HL-60/S4 treated with retinoic acid at 250 ng/mL for 4 days and 3 days (cell line): ENCODE measurements around the gene KCTD5.
"Not testable (repeated sequence)": the region's sequence is repeated elsewhere in the genome, so short reads cannot be mapped to it uniquely, and the experiment has no call there.

Experiments
- in situ Hi-C: fragments of 300-500 bp; cut with MboI; formaldehyde crosslinking; loops from 2 replicates; pipeline ENCODE4 v1.7.0; 2022; ENCODE audit warnings: low sequenced_read_pairs

Gene KCTD5

DNA sequence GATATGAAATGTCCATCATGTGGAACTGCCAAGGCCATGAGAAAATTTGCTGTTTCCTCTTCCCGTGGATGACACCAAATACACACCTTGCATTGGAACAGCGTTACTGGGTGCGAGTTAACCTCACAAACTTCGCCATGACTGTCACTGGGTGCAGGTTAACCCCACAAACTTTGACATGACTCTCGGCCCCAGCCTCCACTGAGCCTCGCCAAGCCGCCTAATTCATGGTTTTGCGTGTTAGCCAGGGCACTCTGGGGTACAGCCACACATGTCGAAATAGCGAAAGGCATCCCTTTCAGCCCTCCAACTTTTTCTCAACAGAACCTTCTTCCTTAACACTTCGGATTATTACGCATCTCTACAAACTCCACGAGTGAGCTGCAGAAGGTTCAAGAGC, 10.6 kb upstream of the KCTD5 start:
- in situ Hi-C loops = no loop called here

DNA sequence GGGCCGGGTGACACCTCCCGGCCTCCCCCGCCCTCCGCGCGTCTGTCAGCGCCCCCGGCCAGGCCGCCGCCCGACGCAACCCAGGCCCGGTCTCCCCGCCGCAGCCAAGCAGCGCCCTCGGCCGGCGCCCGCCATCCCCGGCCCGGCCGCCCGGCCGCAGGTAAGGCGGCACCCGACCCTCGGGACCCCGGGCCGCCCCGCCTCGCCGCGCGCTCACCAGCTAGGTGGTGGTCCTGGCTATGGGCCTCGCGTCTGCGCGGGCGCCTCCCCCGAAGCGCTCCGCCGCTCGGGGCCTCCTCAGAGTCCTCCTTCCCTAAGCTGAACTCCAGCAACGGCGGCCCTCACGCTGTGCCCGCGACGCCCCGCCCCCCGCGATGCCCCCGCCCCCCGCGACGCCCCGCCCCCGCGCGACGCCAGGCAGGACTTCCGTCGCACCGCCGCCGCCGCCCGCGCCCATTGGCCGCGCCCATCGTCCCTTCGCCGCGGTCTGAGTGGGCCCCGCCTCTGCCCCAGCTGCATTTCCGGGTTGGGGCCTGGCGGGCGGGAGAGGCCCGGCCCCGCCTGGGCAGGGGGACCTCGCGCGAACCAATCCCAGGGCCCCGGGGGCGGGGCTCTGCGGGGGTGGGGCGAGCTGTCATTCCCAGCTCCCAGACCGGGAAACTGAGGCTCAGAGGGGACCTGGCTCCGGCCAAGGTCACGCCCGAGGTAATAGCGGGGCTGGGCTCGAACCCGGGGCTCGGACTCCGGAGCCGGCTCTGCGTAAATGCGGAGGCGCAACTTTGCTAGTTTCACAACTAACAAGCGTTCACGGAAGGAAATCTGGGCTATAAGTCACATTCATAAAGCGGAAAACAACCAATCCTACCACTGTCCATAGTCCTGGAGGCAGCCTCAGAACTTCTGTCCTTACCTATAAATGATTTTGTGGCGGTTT, 9.0 kb upstream of the KCTD5 start:
- in situ Hi-C loops = no loop called here

DNA sequence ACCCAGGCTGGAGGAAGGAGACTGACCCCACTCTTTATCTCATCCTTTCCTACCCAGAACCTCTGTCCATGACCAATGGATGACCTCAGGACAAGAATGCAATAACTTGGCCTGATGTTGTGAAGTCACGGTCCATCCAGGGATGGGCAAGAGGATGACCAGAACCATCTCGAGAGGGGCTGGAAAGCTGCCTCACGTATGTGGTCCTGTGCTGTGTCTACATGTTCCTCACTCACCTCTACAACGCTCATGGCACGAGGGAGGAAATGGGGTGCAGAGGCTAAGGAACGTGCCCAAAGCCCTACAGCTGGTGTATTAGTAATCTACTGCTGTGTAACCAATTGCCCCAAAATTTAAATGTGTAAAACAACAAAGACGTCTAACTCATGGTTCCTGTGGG, 7.3 kb upstream of the KCTD5 start:
- in situ Hi-C loops = no loop called here

DNA sequence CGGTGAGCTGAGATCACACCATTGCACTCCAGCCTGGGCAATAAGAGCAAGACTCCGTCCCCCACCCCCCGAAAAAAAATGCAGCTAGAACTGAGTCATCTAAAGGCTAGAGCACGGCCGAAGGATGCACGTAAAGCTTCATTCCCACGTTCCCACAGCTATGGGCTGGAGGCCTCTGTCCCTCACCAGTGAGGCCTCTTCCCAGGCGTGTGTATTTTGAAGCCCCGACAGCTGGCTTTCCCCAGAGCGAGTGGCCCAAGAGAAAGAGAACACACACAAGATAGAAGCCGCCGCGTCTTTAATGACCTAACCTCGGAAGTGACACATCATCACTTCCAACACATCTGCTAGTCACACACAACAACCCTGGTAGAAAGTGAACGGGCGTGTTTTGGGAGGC, 6.6 kb upstream of the KCTD5 start:
- in situ Hi-C loops = no loop called here

DNA sequence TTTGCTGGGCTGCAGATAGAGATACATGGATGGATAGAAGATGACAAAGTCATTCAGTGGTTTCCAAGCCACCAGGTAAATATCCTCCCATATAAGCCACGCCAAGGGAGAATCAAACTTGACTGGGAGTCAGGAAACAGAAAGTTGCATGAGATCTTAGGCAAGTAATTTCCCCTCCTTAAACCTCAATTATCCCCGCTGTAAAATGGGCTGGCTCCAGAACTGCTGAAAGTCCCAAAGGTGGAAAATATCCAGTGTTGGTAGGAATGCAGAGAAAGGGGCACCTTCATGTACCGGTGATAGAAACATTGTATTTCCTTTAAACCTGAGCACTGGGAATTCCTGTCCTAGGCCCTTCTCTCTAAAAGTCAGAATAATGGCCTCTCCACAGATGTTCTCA, 5.4 kb upstream of the KCTD5 start:
- in situ Hi-C loops = not testable (repeated sequence)

DNA sequence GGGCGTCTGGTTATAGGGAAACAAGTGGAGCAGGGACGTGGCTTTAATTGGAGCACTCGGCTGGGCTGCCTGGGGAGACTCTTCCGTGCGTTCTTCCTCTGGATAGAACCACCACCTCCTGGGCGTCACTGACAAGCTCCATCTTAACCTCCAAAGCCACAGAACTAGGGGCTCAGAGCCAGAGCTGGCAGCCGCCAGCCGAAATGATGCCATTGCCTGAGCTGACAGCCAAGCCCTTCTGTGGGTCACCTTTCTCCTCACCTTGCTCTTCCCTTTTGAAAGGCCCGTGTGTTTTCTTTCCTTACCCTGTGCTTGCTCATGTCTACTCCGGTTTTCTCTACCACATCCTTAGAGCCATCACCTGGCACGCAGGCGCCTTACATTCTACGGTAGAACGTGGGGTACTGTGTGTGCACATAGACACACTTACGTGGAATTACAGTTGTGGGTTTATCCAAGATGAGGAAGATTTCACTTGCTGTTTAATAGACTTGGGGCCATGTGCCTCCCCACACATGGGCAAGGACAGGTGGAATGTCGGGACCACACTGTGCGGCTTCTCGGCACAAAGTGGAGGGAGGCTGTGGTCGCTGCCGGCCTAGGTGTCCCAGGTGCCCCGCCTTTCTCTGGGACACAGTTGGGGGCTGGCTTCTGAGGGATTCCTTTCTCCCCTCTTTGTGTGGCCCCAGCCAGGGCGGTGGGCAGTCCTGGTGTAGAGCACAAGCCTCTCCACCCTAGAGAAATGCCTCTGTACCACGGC, 3.9 kb upstream of the KCTD5 start:
- in situ Hi-C loops = not testable (repeated sequence)

DNA sequence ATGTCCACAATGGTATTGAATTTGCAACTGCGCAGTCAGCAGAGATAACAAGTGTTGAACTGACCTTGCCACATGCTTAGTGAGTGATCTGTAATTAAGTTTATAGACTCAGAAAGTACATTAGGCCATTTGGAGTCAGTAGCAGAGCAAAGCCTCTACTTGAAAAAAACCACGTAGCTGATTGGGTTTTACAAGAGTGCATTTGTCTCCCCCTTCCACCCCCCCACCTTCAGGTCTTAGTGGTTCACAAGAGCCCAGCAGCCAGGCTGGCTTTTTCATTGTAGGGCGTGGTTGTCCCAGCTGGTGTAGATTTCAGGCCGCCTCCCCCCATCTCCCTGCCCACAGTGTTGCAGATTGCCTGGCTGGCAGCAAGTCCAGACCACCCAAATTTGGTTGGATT, 2.4 kb upstream of the KCTD5 start:
- in situ Hi-C loops = not testable (repeated sequence)

DNA sequence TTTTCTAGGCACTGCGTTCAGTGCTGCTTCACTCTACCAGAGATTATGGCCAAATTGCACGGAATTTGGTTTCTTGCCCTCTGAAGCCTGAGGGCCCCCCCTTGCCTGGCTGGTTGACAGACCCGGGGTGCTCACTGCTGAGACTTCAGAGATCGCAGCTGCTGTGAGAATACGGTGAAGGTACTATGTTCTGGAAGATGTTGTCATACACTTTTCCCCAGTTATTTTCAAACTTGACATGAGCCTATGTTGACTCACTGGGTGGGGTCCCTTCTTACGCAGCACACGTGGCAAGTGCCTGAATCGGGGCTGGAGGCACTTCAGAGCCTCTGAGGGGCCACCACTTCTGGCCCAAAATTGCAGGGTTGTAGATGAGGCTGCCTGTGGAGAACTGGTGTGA, 2.0 kb upstream of the KCTD5 start:
- in situ Hi-C loops = not testable (repeated sequence)

DNA sequence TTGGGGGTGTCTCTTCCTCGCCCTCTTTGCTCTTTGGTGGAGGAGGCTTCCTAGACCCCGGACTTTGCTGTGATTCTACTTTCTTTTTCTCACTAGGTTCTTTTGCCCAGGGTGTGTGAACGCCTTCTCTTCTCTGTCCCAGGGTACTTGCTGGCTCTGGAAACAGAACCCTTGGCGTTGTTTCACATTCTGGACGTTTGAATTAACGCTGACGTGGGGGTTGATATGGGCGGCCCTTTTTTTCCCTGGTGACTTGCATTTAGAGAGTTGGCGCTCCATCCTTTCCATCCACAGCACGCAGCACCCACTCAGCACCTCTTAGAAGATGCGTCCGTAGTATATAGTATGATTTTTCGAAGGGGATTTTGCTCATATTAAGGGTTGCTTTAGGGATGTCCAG, 718 bp downstream of the KCTD5 start:
- in situ Hi-C loops = not testable (repeated sequence)

DNA sequence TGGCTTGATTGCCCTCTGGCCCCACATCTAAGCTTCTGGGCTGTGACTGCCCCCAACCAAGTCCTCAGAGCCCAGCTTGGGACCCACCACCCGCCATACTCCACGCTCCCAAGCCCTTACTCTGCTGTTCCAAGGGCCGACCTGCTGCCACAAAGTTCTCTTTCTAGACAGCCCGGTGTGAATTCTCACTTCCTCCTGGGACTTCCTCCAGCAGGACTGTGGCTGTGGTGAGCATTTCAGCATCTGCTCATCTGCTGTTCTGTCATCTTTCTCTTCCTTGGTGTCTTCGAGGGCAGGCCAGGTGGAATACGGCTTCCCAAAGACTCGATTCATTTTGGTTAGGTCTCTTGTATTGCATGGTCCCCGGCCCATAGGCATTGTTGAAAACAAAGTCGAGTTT, 3.8 kb downstream of the KCTD5 start:
- in situ Hi-C loops = not testable (repeated sequence)

DNA sequence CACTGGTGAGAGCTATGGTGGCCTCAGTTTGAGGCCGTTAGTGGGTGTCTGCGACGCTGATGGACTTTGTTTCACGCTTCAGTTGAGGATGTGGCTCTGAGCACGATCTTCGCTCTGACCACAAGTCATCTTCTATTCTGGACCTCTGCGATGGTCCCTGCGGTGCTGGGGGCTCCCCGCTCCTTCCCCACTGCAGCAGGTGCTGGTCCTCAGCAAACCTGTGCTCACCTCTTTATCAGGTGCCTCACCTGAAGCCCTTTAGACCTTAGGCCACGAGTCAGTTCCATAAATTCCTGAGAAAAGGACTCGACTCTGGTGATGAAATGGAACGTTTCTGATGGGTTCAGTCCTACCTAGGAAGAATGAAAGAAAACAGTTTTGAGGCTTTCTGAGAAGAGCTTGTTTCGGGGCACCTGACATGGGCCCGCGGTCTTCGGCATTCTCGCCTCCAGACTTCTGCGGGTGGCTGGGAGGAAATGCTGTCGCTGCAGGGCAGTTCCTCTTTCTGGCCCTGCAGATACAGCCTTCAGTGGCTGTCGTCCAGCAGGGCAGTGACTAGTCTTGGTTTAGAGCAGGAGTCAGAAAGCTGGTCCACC, 4.7 kb downstream of the KCTD5 start:
- in situ Hi-C loops = no loop called here

DNA sequence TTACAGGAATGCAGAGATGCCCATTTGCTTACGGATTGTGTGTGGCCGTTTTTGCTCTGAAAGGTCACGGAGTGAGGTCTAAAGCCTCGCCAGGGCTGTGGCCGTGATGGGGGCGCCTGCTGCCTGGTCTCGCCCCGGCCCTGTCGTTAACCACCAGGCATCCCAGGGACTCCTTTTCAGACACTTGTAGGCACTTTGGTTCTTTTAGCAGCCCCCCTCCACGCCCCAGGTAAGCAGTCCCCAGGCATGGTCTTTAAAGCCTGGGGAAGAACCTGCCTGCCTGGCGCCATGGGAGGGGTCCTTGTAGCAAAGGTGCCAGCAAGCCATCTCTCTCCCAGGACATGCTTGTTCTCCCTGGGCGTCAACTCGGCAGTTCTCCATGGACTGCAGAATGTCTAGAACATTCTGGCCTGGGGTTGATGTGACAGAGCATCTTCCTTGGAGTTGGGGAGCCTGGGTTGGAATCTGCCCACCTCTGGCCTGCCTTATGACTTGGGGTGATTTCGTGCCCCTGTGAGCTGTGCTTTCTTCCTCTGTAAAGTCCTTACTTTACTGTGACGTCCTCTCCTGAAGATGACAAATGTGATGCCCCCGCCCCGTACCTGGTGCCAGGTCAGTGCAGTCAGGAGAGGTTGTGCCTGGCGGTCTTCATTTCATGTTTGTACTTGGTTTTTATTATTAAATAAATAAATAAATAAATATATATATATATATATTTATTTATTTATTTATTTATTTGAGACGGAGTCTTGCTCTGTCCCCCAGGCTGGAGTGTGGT, 5.4 kb downstream of the KCTD5 start:
- in situ Hi-C loops = no loop called here

DNA sequence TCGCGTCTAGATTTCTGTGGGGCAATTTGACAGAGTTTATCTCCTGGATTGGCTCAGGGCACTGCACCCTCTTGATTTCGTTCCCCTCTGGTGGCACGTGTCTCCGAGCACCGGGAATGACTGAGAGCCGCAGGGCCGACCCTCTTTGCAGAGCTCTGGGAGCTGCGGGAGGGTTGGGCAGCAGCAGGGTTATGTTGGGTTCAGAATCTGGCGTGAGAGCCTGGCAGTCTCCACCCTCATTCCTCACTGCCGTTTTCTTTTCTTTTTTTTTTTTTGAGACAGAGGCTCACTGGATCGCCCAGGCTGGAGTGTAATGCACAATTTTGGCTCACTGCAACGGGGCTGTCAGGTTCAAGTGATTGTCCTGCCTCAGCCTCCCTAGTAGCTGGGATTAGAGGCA, 7.1 kb downstream of the KCTD5 start:
- in situ Hi-C loops = not testable (repeated sequence)

DNA sequence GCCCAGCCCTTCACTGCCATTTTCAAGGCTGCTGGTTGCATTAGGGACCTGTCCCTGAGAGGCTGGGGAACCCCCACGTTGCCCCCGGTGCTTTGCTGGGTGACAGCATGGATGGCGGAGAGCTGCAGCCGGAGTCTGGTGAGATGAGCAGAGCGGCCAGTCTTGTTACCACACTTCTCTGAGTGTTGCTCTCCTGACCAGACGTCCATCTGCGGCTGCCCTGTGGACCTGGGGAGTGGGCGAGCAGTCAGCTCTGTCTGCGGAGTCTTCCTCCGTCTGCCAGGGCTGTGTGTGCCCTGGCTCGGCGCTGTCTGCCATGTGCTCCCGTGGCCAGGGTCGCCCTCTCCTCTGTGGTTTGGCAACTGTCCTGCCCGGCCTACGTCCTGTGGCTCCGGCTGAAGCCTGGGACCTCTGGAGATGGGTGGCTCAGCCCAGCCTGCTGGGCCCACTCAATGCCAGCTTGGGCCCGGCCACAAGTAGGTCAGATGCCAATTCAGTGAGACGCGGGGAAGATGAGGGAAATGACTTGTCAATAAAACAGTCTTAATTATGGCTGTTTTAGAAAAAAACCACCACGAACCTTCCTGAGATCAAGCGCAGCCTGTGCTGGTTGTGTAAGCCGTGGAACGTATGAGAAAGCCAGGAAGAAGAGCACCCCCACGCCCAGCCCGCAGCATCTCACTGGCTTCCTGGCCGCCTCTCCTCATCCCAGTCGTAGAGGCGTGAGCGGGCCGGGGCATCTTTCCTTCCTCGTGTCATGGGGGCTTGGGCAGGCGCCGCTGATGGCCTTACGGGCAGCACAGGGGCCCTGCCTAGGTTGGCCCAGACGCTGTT, 7.9 kb downstream of the KCTD5 start:
- in situ Hi-C loops = no loop called here

DNA sequence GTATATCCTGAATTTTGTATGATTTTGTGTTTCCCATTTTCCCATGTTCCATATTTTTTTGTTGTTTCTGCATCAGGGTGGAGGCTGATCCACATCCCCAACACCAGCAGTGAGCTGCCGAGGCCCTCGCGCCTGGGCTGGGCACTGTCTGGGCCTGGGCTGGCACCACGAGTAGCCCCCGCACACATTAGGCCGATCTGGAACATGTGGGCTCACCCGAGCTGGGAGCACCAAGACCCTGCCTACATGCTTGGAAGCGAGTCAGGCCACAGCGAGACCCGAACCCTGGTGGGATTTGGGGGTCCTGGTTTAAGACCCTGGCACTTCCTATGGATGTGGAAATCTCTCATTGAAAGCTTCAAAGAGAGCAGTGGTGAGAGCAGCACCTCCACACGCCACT, 8.5 kb downstream of the KCTD5 start:
- in situ Hi-C loops = no loop called here

DNA sequence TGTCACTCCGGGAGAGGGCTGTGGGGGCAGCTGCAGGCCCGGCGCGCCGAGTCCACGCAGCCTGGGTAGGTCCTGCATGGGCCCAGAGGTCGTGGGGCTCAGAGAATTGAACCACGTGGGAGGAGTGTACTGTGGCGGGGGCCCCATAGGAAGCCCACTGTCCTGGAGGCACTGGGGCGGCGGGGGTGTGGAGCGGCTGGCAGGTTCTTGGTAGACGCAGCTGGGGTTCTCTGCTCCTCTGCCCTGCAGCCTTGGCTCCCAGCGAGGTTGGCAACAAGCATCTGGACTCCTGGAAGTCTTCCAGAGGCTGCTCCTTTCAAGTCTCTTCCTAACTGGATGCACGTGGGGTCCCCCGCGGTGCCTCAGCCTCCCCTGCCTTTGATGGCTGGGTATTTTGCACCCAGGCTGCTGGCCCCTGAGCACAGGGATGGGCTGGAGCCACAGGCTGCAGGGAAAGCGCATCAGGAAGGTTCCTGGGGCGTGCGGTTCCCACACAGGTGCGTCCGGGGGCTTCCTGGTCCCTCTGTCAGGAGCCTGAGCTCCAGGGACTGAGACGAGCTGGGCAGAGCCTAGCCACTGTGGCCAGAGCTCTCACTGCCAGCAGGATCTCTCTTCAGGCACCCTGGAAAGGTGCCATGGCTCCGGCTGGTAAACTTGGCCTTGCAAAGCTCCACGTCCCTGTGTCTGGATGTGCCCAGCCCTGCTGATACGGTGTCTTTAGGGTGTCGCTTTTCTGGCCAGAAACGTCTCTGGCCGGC, 9.3 kb downstream of the KCTD5 start:
- in situ Hi-C loops = no loop called here

DNA sequence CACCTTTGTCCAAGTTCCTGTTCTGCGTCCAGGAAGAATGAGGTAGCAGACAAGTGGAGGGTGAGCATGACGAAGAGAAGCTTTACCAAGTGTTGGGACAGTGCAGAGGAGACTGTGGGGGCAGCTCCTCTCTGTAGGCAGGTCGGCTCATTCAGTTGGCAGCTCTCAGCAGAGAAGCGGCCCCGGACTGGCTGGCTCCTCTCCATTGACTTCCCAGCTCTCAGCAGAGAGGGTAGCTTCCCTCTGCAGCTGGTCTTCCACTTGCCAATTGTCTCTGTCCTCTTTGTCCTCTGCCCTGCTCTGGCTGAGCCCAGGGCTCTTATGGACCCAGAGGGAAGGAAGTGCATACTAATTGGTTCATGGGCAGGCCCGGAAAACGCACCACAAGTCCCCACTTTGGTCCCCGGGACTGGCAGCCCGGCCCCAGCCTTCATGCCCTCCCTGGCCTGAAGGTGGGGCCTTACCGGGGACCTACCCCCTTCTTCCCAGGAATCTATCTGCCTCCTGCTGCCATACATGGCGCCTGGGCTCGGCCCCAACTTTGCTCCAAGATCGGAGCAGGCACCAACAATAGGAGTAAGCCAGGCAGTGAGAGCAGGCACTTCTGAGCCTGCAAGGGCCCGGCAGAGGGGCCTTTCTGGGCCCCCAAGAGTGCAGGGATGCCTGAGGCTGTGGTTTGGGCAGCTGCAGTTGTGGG, 10.1 kb downstream of the KCTD5 start:
- in situ Hi-C loops = no loop called here

DNA sequence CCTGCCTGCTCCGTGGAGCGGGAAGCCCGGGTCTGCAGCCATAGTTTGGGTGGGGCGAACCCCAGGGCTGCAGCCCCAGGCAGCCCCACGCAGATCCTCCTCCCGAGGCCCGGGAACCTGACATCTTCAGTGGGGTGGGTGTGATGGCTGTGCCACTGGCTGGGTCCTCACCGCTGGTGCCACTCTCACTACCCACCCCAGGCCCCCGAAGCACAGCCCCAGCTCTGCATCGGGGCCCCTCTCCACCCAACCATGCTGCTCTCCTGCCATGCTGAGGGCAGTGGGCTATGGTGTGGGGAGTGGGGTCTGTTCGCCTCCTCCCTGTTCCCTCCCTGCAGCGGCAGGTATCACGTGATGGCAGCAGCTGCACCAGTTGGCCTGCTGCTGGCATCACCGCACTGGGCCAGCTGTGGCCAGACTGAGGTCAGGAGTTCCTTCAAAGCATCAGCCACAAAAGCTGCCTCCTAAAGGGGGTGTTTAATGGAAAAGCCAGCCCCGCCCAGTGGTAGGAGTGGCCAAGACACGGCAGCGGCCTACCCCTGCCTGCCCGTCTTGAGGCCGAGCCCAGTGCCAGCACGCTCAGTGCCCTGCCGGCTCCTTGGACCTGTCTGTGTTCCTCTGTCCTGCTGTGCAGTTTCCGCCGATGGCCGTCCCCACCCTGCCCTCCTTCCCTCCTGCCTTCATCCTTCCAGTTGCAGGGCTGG, 10.8 kb downstream of the KCTD5 start:
- in situ Hi-C loops = no loop called here
